Measurements from ENCODE around the gene HOMER3.

GRCh38 chr19:18954094-18954493 lies 13.1 kb upstream of the HOMER3 start:
- TF ChIP-seq CTCF (conservative IDR thresholded peaks at IDR 0.05; ENCODE audit: low read depth in 2 of 2) (no peak), EZH2 (IDR thresholded peaks at IDR 0.05; ENCODE audit: low read depth, unreplicated experiment) (no peak), EZH2phosphoT487 (IDR thresholded peaks at IDR 0.05; ENCODE audit: unreplicated experiment) (no peak), POLR2AphosphoS5 (IDR thresholded peaks at IDR 0.05; ENCODE audit: low read depth) (no peak), NANOG (IDR thresholded peaks at IDR 0.05; ENCODE audit: borderline replicate concordance) (no peak), JUNB (IDR thresholded peaks at IDR 0.05; ENCODE audit: unreplicated experiment) (no peak), REST (IDR thresholded peaks at IDR 0.05; ENCODE audit: unreplicated experiment) (no peak), ZNF462 (CRISPR knock-in tag; IDR thresholded peaks at IDR 0.05) (no peak), CREB1 (CRISPR knock-in tag; IDR thresholded peaks at IDR 0.05; ENCODE audit: low read depth) (no peak), ZNF331 (CRISPR knock-in tag; IDR thresholded peaks at IDR 0.05; ENCODE audit: low read depth) (no peak), STAT1 (IDR thresholded peaks at IDR 0.05; ENCODE audit: unreplicated experiment) (no peak)

All from GM23338 (cell line).